ENCODE results near the gene B3GNT8. TPM values are rescaled to one million over a fixed set of nuclear protein-coding genes. Genes with fewer than 3 reads are reported as not detected.

B3GNT8 gene
- total and polyA plus RNA-seq, 2 of the 8 experiments (the other 6 are each of a cell fraction or from before 2014, with no cell fraction given), result 0.67 to 0.86 TPM

DNA sequence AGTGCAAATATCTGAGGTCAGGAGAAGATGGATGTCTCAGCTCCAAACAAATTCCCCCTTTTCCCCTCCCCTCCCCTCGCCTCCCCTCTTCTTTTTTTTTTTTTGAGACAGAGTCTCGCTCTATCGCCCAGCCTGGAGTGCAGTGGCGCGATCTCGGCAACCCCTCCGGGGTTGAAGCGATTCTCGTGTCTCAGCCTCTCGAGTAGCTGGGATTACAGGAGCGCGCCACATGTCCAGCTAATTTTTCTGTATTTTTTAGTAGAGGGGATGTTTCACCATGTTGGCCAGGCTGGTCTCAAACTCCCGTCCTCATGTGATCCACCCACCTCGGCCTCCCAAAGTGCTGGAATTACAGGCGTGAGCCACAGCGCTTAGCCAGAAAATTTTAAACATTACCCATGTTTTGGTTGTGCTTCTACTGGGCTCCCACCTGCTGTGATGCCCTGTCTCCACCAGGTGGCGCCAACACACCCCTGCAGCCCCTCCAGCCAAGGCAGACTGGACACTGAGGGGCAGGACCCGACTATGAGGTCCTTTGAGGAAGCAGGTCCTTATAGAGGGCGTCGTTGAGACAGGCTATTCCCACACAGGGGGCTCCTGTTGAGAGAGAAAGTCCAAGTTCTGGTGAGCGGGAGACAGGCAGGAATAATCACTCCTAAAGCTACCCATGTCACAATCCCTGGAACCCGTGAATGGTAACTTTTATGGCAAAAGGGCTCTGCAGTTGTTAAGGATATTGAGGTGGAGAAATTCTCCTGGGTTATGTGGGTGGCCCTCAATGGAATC is 22.1 kb upstream of the B3GNT8 start (continued):
- TF ChIP-seq CHD7 (IDR thresholded peaks at IDR 0.05; ENCODE audit: insufficient replicate concordance, low read length) (no peak), E2F6 (IDR thresholded peaks at IDR 0.05) (no peak), RAD21 (IDR thresholded peaks at IDR 0.05 in 1 of 2, conservative IDR thresholded peaks at IDR 0.05 in 1 of 2; ENCODE audit: low read depth in 2 of 2, low read length in 2 of 2) (peak; percentile 86 to 93), SUZ12 (IDR thresholded peaks at IDR 0.05; ENCODE audit: low read length) (no peak), ASH2L (IDR thresholded peaks at IDR 0.05; ENCODE audit: low read length) (no peak), TAF7 (optimal IDR thresholded peaks at IDR 0.05; ENCODE audit: borderline replicate concordance, low read depth, low read length) (no peak), MAX (IDR thresholded peaks at IDR 0.05) (no peak), MAFK (IDR thresholded peaks at IDR 0.05; ENCODE audit: low read depth, low read length) (no peak), KDM5A (IDR thresholded peaks at IDR 0.05; ENCODE audit: low read length) (no peak)

Data from H1 (cell line).